Adrenal gland (tissue), 5 donors: ENCODE measurements around the gene PLIN5.

Experiments
- CTCF ChIP-seq, 6 experiments: fragments of 450-650 bp in 4 of 6; fragments of 200-600 bp in 2 of 6; sonication (generic) in 1 of 6; IDR thresholded peaks; 1 replicate in 5 of 6; 2 replicates in 1 of 6; pipeline versions ENCODE4 v1.5.1 to v1.8.0; 2016 to 2021; ENCODE audit warnings: antibody characterized with exemption in 6 of 6, mild to moderate bottlenecking in 2 of 6, moderate library complexity in 1 of 6
- POLR2A ChIP-seq, 2 donors: fragments of 450-650 bp; IDR thresholded peaks; one replicate each; pipeline ENCODE4 v1.6.1; 2017; ENCODE audit warnings: antibody characterized with exemption in 2 of 2, mild to moderate bottlenecking in 2 of 2, moderate library complexity in 1 of 2
- donor health status: DM: no; HTN: no; CAD: no.

- TF ChIP-seq POLR2A (IDR thresholded peaks at IDR 0.05) (no peak), CTCF (IDR thresholded peaks at IDR 0.05) (no peak)
These were observed 43.7 kb upstream of the PLIN5 start for GRCh38 chr19:4578552-4579248.
